Breast epithelium (tissue), 4 donors: ENCODE results near the gene DUSP8. TPM values are rescaled to one million over a fixed set of nuclear protein-coding genes. Genes with fewer than 3 reads are reported as not detected.

Experiments used
- DNase-seq, 2 donors: peaks; one replicate each; pipeline ENCODE4 v3.0.0-alpha.2; 2019; ENCODE audit warnings: low spot score in 2 of 2
- H3K27ac ChIP-seq, 2 donors: fragments of 200-600 bp; sonication (generic) in 1 of 2; one replicate each; pipeline ENCODE4 v1.5.1; 2016 to 2019; ENCODE audit warnings: mild to moderate bottlenecking in 1 of 2
- H3K27me3 ChIP-seq, 2 donors: fragments of 200-600 bp; sonication (generic) in 1 of 2; one replicate each; pipeline versions ENCODE4 v1.5.1 to v1.6.0; 2017 to 2019; ENCODE audit warnings: control low read depth in 1 of 2, mild to moderate bottlenecking in 1 of 2
- H3K36me3 ChIP-seq: fragments of 200-600 bp; one replicate; pipeline ENCODE4 v1.5.1; 2019
- H3K4me1 ChIP-seq, 2 donors: fragments of 200-600 bp; sonication (generic); one replicate each; pipeline ENCODE4 v1.5.1; 2016 to 2019; ENCODE audit warnings: control low read depth in 1 of 2
- H3K4me3 ChIP-seq, 3 donors: fragments of 200-600 bp; sonication (generic); 1 replicate in 2 of 3; 2 replicates in 1 of 3; pipeline ENCODE4 v1.5.1; 2016 to 2019; ENCODE audit warnings: mild to moderate bottlenecking in 3 of 3, moderate library complexity in 2 of 3
- H3K9me3 ChIP-seq, 2 donors: fragments of 200-600 bp; sonication (generic) in 1 of 2; one replicate each; pipeline ENCODE4 v1.5.1; 2016 to 2019; ENCODE audit warnings: control low read depth in 1 of 2
- CTCF ChIP-seq, 3 donors: fragments of 450-650 bp; IDR thresholded peaks; one replicate each; pipeline ENCODE4 v1.5.1; 2016 to 2017; ENCODE audit warnings: antibody characterized with exemption in 3 of 3, mild to moderate bottlenecking in 3 of 3, moderate library complexity in 3 of 3
- POLR2A ChIP-seq: fragments of 450-650 bp; IDR thresholded peaks from one replicate; pipeline ENCODE4 v1.6.1; 2016; ENCODE audit warnings: antibody characterized with exemption, mild to moderate bottlenecking, moderate library complexity
- POLR2AphosphoS5 ChIP-seq, 3 donors: sonication (generic); formaldehyde crosslinking; IDR thresholded peaks; one replicate each; pipeline ENCODE4 v1.6.1; 2017; ENCODE audit warnings: antibody characterized with exemption in 3 of 3
- intact Hi-C: fragments of 100-400 bp; cut with DNase I; formaldehyde crosslinking; loops from one replicate; pipeline ENCODE4 v1.15.1; 2023; ENCODE audit warnings: low total_unique reads
- total RNA-seq, 3 donors: library from RNA; depleted of rRNA; stranded (reverse); fragments of >200 nt; gene quantifications; one replicate each; pipeline ENCODE4 v1.1.0, GENCODE V29; 2016

Gene DUSP8
- total RNA-seq, 3 donors from 2014 or later, result 0.80 to 2.9 (median 1.6) TPM

- Histone ChIP-seq H3K36me3 (no peaks in the 10 kb centered on the region), H3K27ac (peak overlapping the region; percentile 69 to 72), H3K4me3 (peak overlapping the region; percentile 50 to 77 (median 61)), H3K9me3 (no peaks in the 10 kb centered on the region), H3K27me3 (peaks cover 0 to 15% of the 10 kb centered on the region in 2 donors), H3K4me1 (peaks cover 0 to 7% of the 10 kb centered on the region in 2 donors)
- TF ChIP-seq POLR2AphosphoS5 (IDR thresholded peaks at IDR 0.05) (peak in 1 of 3 donors; percentile 19), CTCF (IDR thresholded peaks at IDR 0.05) (no peak)
- intact Hi-C loops, result no loop called here
- peak in 1 of 2 donors; percentile 32 for DNase-seq
Observed at GRCh38 chr11:1570896-1571759, 943 bp downstream of the DUSP8 start.

- Histone ChIP-seq H3K4me1 (peaks cover 0 to 7% of the 10 kb centered on the region in 2 donors), H3K9me3 (no peaks in the 10 kb centered on the region), H3K27me3 (peaks cover 0 to 15% of the 10 kb centered on the region in 2 donors), H3K36me3 (no peaks in the 10 kb centered on the region), H3K27ac (peak overlapping the region in 1 of 2 donors; percentile 72), H3K4me3 (peak overlapping the region in 2 of 3 donors; percentile 61 to 77)
- intact Hi-C loops, result no loop called here
- no peak for DNase-seq
- TF ChIP-seq POLR2AphosphoS5 (IDR thresholded peaks at IDR 0.05) (no peak), POLR2A (no peak), CTCF (IDR thresholded peaks at IDR 0.05) (no peak)
Observed at GRCh38 chr11:1570531-1570895, 1.6 kb downstream of the DUSP8 start.

- no peaks in the 10 kb centered on the region for H3K9me3 ChIP-seq
- H3K4me3 ChIP-seq, result no peak overlapping the region
- H3K4me1 ChIP-seq, result peaks cover 0 to 7% of the 10 kb centered on the region in 2 donors
- H3K36me3 ChIP-seq, result no peaks in the 10 kb centered on the region
- H3K27me3 ChIP-seq, result peaks cover 0 to 15% of the 10 kb centered on the region in 2 donors
- TF ChIP-seq CTCF (IDR thresholded peaks at IDR 0.05) (no peak), POLR2AphosphoS5 (IDR thresholded peaks at IDR 0.05) (no peak), POLR2A (no peak)
- intact Hi-C loops, result no loop called here
- DNase-seq, result no peak
- no peak overlapping the region for H3K27ac ChIP-seq
Observed at GRCh38 chr11:1570001-1570453, 2.0 kb downstream of the DUSP8 start.

- Histone ChIP-seq H3K4me1 (peaks cover 0 to 6% of the 10 kb centered on the region in 2 donors), H3K27ac (no peak overlapping the region), H3K27me3 (peaks cover 0 to 13% of the 10 kb centered on the region in 2 donors), H3K9me3 (no peaks in the 10 kb centered on the region), H3K36me3 (no peaks in the 10 kb centered on the region), H3K4me3 (no peak overlapping the region)
- no peak for DNase-seq
- TF ChIP-seq POLR2A, result no peak
- no peak for TF ChIP-seq POLR2AphosphoS5 (IDR thresholded peaks at IDR 0.05)
- no peak for TF ChIP-seq CTCF (IDR thresholded peaks at IDR 0.05)
- intact Hi-C loops, result no loop called here
Observed at GRCh38 chr11:1569251-1569780, 2.8 kb downstream of the DUSP8 start.

GRCh38 chr11:1568441-1568911 lies 3.6 kb downstream of the DUSP8 start:
- Histone ChIP-seq H3K4me3 (no peak overlapping the region), H3K36me3 (no peaks in the 10 kb centered on the region), H3K4me1 (no peaks in the 10 kb centered on the region), H3K27me3 (peaks cover 0 to 10% of the 10 kb centered on the region in 2 donors), H3K27ac (no peak overlapping the region), H3K9me3 (no peaks in the 10 kb centered on the region)
- TF ChIP-seq CTCF (IDR thresholded peaks at IDR 0.05) (no peak), POLR2A (no peak), POLR2AphosphoS5 (IDR thresholded peaks at IDR 0.05) (no peak)
- DNase-seq, result no peak
- intact Hi-C loops, result no loop called here
